CD4-positive, alpha-beta T cell treated with Interleukin-21 for 1 hour (primary cell): Measurements from ENCODE around the gene ADARB2.
"Not testable (repeated sequence)": the region's sequence is repeated elsewhere in the genome, so short reads cannot be mapped to it uniquely, and the experiment has no call there.

Experiments used
- DNase-seq: peaks from one replicate; pipeline ENCODE4 v3.0.0-alpha.2; 2020

ADARB2 gene

DNA sequence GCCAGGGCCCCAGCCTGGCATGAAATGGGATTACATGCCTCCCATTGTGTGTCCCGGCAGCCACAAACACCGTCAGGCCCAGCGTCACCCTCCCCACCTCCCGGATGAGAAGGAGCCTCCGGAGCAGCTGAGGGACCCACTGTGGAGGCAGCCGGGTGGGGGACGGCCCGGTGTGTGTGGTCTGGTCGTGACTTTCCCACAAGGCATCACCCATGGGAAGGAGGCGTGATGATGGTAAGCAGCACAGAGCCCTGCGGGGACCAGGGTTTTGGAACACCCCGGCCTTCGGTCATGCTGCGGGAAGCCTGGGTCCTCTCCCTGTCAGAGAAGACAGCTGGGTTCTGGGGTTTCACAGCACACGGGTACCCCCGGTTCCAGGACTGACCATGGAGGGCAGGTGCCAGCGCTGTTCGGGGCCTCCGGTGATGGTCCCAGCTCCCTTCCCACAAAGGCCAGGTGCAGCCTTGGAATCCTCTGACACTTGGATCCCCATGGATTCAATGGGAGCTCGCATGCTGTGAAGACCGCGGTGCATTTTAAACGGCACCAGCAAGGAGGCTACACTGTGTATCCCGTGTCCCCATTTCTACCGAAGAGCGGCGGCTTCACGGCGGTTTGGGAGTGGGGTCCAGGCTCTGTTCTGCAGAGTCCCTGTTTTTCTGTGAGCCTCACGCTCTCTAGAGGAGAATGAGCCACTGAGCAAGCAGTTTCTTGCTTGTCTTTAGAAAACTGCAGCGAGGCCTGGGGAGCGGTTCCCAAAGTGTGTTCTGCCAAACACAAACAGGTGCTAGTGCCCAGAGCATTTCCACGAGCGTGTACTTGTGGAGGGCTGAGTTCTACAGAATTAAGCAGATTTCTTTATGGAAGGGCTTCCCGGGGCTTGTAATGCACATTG lies 336.0 kb downstream of the ADARB2 start:
- DNase-seq: no peak

DNA sequence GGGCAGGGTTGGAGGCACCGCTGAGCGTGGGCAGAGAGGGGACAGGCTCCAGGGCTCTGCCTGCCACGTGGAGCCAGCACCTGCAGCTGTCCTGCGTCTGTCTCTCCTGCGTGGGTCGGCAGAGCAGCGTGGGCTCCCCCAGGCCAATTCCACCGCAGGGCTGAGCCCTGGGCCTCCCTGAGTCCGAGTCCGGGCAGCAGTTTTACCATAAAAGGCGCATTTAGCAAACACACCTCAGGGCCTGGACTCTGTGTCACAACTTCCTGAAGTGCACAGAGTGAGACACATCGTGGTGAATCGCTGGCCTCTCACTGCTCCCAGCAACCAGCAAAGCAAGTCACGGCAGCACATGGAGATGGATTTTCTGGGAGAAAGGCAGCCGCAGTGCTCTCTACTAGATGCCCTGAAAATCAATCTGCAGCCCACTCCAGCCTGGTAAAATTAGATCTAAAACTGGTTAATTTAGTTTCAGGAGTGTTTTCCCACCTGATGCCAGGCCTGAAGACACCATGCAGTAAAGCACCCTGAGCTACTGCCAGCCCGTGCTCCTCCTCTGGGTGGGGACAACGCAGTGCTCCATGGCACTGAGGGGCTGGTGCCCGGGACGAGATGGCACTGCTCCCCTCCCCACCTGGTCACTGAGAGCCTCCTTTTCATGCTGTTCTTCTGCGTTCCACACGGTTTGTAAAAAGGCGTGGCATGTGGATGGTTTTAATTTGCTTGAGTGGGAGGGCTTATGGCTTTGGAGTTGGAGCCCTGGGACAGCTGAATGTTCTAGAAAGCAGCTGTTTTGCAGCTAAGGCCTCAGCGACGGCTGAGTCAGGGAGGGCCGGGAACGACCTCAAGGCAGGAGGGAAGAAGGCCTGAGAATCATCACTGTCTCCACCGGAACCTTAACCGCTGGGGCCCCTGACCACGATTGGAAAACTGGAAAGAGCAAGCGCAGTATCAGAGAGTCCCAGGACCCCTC lies 336.9 kb downstream of the ADARB2 start:
- no peak for DNase-seq

DNA sequence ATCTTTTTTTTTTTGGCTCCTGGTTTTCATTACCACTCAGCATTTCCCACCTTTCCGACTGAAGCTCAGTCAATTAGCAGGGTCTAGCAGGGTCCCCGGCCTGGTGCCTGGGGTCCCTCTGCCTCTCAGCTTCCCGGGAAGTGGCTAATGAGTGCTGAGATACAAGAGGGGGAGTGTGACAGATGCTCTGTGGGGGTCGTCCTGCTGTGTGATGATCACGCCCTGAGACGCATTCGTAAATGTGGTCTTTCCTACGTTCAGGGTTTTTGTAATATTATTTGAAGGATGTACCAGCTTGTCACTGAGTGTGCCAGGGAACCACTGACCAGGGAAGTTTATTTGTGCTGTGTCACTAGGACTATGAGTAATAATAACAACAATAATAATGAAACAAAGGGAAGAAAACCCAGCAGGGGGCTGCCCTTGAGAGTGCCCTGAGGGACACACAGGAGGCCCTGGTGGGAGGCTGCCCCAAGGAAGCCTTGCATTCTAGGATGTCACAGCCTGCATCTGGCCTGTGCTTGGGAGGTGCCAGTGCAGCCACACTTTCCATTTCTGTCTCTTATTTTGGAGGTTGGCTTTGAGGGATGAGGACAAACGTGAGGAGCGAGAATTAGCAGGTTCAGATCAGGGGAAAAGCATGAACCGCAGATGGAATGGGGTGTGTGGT lies 337.8 kb downstream of the ADARB2 start:
- DNase-seq: no peak

DNA sequence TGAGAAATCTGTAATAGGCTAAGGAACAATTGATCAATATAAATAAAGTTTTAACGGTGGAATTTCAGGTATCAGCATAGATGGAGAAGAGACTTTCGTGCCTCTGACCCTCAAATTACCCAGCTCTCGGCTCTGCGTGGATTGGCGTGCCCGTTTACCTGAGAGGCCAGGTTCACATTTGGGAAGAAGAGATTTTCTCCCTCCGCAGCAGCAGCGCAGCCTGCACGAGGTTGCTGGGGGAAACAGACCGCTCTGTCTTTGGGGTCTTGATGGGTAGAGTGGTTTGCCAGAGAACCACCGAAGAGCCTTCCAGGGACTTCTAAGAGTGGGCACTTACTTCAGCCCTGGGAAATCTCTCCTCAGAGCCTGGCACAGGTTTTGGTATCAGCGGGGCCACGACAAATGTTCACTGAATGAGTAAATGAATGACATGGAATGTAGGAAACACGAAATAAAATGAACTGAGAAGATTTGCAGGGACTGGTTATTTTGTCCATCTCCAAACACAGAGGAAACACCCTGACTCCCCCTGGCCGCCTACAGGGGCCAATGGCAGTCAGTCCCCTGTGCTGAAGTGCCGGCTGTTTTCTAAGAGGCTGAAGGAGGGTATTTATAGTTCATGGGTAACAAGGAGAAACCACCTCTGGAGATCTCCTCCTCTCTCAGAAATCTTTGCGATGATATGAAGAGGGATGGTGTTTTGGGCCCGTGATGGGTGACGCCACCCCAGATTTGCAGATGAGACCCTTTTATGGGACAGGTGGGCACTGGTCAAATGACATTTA lies 338.5 kb downstream of the ADARB2 start:
- no peak for DNase-seq

DNA sequence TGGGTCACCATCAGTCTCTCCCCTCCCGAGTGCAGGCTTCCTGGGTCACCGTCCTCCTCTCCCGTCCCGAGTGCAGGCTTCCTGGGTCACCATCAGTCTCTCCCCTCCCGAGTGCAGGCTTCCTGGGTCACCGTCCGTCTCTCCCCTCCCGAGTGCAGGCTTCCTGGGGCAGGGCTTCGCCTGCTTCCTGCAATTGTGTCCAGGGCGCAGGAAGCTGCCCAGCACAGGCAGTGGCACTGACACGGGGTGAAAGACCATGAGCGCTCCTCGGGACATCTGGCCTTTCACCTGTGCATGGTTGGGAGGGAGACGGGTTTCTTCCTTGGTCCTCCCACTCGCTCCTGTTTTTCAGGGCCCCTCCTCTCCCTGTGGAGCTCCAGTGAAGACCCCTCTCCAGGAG lies 339.2 kb downstream of the ADARB2 start:
- not testable (repeated sequence) for DNase-seq

DNA sequence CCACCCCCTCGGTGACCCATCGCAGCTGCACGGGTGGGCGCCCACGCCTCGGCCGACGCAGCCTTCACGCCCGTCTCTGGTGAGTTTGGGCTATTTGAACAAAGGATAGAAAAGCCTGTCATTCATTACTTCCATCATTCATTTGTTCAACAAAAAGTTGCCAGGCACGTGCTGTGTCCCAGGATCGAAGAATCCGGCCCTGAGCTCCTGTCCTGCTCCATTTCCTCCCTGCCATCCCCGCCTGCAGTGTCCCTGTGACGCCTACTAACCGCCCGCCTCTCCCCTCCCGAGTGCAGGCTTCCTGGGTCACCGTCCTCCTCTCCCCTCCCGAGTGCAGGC lies 341.1 kb downstream of the ADARB2 start:
- no peak for DNase-seq

DNA sequence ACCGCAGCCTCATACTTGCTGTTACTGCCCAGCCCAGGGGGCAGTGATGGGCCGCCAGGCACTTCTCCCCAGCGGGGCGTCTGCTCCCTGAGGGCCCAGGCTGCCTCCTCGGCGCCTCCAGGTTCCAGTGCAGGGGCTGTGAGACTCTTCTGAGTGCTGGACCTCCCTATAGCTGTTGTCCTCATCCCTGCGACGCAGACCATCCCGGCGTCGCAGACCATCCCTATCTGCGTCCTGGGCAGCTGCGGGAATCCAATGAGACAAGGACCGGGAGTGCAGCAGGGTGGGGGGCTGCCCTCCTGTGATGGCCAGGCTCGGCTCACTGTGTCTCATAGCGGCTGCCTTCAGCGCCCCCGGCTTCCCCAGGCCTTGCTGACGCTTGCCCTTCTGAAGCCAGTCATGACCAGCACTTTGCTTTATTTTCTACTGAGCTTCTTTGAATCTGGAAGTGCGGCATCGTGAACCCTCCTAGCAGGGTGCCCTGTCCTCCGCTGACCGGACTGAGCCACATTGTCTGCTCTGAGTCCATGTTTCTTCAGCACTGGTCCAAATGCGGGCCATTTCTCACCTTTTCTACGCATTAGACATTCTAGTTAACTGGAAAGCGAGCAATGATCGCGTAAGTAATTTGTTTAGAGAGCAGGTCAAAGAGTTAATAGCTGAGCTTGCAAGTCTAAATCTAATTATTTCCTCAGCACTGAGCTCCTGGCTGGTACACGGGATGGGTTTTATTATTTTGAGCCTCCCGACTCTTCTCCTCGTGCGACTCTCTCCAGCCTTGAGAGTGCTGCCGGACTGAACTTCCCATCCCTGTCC lies 341.6 kb downstream of the ADARB2 start:
- DNase-seq: no peak

DNA sequence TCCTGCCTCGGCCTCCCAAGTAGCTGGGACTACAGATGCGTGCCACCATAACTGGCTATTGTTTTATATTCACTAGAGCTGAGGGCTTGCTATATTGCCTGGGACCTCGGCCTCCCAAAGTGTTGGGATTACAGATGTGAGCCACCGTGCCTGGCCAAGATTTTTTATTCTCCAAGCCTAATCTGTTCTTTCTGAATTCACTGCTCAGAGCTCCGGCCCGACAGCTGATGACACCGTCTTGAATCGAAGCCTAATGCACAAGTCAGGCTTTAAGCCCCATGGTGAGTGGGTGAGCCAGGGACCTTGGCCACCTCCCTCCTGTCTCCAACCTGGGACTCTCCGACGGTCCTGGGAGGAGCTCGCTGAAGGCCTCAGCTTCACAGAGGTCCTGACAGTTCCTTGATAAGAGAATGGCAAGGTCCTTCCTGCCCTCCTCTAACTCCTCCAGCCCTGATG lies 342.3 kb downstream of the ADARB2 start:
- no peak for DNase-seq

DNA sequence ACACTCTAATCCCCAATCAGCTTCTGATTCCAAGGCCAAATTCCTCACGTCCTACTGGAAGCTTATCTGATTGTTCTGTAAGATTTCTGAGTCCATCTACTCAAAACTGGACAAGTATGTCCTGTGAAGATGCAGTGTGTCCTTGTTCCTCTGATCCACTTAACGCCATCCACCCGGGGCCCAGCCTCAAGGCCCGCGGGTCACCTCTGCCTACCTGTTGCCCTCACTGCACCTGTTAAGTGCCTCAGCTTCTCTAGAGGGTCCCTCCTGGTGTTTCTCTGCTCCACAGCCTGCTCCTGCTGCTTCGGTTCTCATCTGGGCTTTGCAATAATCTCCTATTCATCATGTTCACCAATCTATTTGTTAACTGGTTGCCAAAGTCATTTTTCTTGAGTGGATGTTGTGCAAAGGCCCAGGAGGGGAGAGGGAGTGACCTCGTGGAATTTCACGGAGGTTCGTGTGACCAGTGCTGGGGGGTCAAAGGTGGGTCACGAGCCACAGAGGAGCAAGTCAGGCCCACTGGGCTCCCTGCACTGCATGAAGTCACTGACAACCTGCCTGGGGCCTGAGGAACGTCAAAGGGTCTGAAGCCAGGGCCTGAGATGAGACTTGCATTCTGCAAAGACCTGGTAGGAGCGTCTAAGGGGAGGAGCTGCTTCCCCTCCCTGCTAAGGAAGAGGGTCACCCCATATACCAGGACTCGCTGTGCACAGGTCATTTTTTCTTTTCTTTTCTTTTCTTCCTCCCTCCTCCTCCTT lies 343.0 kb downstream of the ADARB2 start:
- DNase-seq: no peak

DNA sequence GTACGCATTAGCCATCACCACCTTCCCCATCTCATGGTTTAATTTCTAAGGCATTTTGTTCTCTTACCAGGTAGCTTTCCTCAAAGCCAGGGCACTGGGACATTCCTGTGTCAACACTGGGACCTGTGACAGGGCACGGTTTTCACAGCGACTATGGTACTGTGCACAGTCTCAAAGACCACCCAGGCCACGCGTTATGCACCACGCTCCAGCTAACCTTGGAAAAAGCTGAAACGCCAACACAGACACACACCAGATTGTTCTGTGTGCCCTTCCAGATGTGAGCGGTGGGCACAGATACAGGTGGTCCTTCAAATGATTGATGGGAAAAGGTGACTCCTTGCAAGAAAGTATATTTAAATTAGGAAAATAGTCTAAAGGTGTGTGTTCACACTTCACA lies 343.8 kb downstream of the ADARB2 start:
- no peak for DNase-seq

DNA sequence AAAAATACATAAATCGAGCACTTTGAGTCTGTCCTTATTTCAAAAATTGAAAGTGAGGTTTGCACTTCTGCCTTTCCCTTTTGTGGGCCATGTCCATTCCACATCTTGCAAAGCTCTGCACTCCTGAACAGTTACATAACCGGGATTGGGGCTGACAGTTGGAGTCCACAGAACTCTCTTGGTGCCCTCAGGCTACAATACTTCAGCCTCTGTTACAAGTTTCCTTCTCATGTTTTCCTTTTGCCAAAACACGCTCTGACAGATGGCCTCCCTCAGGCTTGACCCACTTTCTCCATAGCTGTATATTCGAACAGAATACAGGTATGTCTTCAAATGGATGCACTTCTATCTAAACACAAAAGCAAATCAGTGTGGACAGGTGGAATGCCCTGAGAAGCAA lies 345.2 kb downstream of the ADARB2 start:
- DNase-seq: no peak

DNA sequence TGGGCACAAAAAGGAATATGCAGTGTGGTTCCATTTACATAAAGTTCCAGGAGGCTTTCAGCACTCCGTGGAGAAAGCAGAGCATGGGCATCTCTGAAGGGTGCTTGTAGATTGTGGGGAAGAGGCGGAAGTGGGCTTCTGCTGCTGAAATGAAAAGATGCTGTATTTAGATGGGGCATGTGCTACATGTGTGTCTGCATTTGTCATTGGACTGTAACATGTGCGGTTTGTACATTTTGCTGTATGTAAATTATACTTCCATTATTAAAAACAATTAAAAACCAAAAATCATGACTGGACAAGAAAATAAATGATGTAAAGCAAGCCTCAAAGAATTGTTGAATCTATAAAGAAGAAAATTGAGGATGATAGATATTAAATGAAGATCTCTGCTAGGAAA lies 347.1 kb downstream of the ADARB2 start:
- no peak for DNase-seq

DNA sequence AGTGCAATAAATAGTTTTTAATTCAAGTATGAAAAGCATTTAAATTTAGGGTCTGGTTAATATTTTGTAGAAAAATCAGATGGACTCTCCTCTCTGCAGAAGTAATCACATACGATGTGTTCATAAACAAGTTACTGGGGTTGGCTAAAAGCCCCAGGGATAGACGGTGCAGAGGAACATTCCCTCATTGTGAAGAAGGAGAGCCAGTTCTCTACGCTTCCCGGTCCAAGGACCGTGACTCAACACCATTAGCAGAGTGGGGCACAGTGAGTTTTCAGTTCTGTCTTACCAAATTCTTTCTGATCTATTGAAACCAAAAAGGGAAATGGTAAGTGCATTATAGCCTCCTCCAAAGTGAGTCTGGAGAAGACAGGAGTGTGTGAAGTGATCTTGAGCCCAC lies 353.3 kb downstream of the ADARB2 start:
- DNase-seq: no peak

DNA sequence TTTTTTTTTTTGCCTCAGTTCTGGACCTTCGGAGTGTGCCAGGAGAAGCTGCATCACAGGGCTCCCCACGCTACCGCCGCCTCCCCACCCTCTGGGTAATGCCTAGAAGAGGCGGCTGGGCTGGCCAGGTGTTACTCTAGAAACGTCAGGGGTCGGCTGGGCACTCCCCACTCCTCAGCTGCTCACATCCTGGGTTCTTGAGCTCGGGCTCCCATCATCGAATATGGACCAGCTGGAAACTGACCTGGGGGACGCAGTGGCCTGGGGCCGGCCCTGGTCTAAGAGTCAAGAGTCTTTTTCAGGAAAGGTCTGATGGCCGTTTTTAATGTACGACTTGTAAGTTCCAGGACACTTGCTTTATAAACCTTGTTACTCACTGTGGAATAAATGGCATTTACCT lies 354.6 kb downstream of the ADARB2 start:
- no peak for DNase-seq

DNA sequence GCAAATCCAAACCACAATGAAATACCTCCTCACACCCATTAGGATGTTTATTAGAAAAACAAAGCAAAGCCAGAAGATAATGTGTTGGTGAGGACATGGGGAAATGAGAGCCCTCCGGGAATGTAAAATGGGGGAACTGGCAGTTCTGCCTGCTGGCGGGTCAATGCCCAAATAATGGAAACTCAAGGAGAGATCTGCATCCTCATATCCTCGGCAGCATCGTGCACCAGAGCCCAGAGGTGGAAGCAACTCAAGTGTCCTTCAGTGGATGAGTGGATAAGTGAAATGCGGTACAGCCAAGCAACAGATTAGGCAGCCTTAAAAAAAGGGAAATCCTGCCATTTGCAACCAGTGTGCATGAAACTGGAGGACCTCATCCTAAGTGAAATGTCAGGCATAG lies 356.0 kb downstream of the ADARB2 start:
- no peak for DNase-seq

DNA sequence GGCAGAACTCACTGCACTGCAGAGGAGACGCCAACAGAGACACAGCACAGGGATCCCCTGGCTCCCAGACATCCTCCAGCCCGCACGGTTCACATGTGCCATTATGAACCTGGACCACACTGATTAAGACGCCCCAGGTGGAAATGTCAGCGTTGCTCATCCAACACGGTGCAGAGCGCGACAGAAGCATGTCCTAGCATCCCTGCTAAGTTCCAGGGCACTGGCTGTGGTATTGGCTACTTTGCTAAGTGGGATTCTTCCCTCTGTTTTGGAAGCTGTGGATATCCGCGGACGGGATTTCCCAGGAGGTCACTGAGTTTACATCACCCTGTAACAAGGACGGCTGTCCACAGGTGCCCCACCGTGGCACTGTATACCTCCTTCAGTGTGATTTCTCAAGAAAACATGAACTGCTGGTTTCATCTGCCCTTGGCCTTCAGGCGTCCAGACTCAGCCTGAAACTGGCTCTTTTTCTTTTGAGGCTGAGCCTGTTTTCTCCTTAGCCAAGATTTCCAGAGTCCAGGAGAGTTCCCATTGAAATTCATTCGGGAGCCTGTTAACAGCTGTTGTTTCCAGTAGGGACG lies 357.1 kb downstream of the ADARB2 start:
- no peak for DNase-seq

DNA sequence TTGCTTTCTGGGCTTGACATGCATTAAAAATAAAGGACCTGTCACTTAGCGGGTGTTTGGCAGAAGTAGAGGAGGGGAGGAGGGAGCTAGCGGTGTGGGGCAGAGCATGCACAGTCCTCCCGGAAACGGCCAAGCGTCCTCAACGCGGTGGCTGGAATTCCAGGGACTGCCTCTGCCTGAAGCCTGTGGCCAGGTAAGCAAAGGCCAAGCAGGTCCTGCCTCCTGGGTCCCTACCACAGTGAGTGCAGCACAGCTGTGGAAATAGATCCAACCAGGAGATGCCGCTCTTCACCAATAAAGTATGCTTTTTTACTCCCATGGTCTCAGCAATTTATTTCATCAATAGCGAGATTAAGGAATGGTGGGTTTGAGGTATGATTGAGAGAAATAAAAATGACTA lies 357.7 kb downstream of the ADARB2 start:
- DNase-seq: no peak

DNA sequence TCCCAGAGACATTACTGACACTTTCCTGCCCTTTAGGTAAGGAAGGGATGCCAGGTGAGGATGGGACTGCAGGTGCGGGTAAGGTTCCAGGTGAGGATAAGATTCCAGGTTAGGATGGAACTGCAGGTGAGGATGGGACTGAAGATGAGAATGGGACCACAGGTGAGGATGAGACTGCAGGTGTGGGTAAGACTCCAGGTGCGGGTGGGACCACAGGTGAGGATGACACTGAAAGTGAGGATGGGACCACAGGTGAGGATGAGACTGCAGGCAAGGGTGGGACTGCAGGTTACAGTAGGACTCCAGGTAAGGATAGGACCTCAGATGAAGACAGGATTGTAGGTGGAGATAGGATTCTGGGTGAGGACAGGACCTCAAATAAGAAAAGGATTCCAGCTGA lies 358.9 kb downstream of the ADARB2 start:
- DNase-seq: no peak

DNA sequence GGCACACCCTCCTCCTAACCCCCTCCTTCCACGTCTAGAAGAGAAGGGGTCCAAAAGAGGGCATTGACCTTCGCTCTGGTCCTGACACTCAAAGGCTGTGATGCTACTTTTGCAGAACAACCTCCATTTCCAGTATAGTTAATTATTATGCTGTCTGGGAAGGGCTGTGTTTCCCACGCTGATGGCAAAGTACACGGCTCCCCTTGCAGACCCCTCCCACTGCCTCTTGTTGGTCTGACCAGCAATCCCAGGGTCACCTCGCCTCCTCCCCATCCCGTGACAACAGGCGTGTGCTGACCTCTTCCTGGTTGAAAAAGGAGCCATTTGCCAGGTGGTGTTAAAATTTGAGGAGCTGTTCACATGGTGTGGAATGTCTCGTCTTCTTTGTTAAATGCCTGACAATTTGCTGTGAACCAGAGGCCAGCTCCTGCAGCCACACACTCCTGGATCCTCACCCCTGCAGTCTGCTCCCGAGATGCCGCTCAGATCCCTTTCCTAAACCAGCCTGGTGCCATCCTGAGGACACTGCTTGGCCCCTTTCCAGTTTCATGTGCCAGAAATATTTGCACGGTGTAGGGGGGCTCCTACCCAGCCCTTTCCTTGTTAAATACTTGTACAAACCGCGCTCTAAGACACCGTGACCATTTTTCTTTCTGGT lies 359.5 kb downstream of the ADARB2 start:
- DNase-seq: no peak

DNA sequence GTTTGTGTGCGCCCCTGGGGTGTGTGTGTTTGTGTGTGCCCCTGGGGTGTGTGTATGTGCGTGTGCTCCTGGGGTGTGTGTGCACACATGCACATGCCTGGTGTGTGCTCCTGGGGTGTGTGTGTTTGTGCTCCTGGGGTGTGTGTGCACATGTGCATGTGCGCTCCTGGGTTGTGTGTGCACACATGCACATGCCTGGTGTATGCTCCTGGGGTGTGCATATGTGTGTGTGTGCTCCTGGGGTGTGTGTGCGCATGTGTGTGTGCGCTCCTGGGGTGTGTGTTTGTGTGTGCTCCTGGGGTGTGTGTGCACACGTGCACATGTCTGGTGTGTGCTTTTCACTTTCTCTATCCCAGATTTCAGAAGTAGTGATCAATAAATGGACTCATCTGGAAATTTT lies 360.1 kb downstream of the ADARB2 start:
- no peak for DNase-seq
